HCT116 (cell line): Measurements from ENCODE around the gene PSTPIP2. TPM values are rescaled to one million over a fixed set of nuclear protein-coding genes. Genes with fewer than 3 reads are reported as not detected.

Source experiments
- ATAC-seq: fragments of 200-7000 bp; cut with Tn5 transposase; 2 replicates; pipeline ENCODE4 v1.9.1; 2020; ENCODE audit warnings: mild to moderate bottlenecking, moderate library complexity
- BruUV-seq: library from RNA; stranded (reverse); fragments of 400-500 nt; replicated peaks from 2 replicates; lab custom pipeline; 2021; lab: Mats Ljungman, UMichigan
- CTCF ChIA-PET: fragments of 300-600 bp; sonication (Branson Sonifier 250); formaldehyde crosslinking; loops from one replicate; lab custom pipeline; 2021; ENCODE audit warnings: antibody characterized with exemption; lab: Charles Lee
- POLR2A ChIA-PET: fragments of 300-600, 350-600 bp; sonication (Branson Sonifier 250); formaldehyde crosslinking; loops from one replicate; lab custom pipeline; 2021; ENCODE audit warnings: antibody characterized with exemption; lab: Charles Lee
- RAD21 ChIA-PET, 2 experiments: fragments of 300-600 bp; sonication (Branson Sonifier 250); formaldehyde crosslinking; loops; one replicate each; lab custom pipeline; 2023; ENCODE audit warnings: low total read pairs in 2 of 2; ENCODE audit not compliant: uncharacterized antibody in 2 of 2, unreplicated experiment in 2 of 2, low non-redundant PET in 1 of 2; lab: Charles Lee
- DNase-seq: peaks from one replicate; pipeline ENCODE4 v3.0.0-alpha.2; 2010; ENCODE audit warnings: low read depth, low spot score
- H2AFZ ChIP-seq: fragments of 200-600 bp; shearing (Covaris generic), sonication (generic); 2 replicates; pipeline ENCODE4 v1.6.1; 2017; ENCODE audit warnings: low read depth, mixed run types, mixed read lengths, antibody characterized with exemption, low read length; ENCODE audit not compliant: poor library complexity, severe bottlenecking
- H3K27ac ChIP-seq: 2 replicates; pipeline ENCODE4 v1.5.1; 2012; ENCODE audit warnings: low read depth, low read length
- H3K27me3 ChIP-seq: fragments of 200-600 bp; sonication (generic); 2 replicates; pipeline ENCODE4 v1.6.1; 2016; ENCODE audit warnings: mixed run types, low read length, mixed read lengths; ENCODE audit not compliant: insufficient read depth
- H3K36me3 ChIP-seq, 2 experiments: fragments of 200-500 bp in 1 of 2; fragments of 200-600 bp in 1 of 2; sonication (Bioruptor generic) in 1 of 2; sonication (generic) in 1 of 2; 2 replicates each; pipeline versions ENCODE4 v1.5.1 to v1.6.1; 2014 to 2016; ENCODE audit warnings: low read length in 2 of 2, inconsistent platforms in 1 of 2, mixed read lengths in 1 of 2, mixed run types in 1 of 2; ENCODE audit not compliant: insufficient read depth in 2 of 2, control insufficient read depth in 1 of 2
- H3K4me1 ChIP-seq, 2 experiments: fragments of 200-600 bp in 1 of 2; sonication (generic) in 1 of 2; 2 replicates each; pipeline versions ENCODE4 v1.5.1 to v1.6.1; 2012 to 2017; ENCODE audit warnings: low read length in 2 of 2, inconsistent platforms in 1 of 2, mild to moderate bottlenecking in 1 of 2, mixed read lengths in 1 of 2, mixed run types in 1 of 2, moderate library complexity in 1 of 2; ENCODE audit not compliant: insufficient read depth in 2 of 2, control insufficient read depth in 1 of 2
- H3K4me2 ChIP-seq: fragments of 200-600 bp; sonication (generic); 2 replicates; pipeline ENCODE4 v1.6.1; 2017; ENCODE audit warnings: mixed run types, low read length, mixed read lengths
- H3K4me3 ChIP-seq, 2 experiments: fragments of 200-600 bp in 1 of 2; sonication (generic) in 1 of 2; replicated peaks in 1 of 2; 2 replicates each; pipeline ENCODE4 v1.5.1; 2011 to 2016; ENCODE audit warnings: low read length in 2 of 2, control low read depth in 1 of 2, low read depth in 1 of 2, mild to moderate bottlenecking in 1 of 2, mixed read lengths in 1 of 2, mixed run types in 1 of 2
- H3K79me2 ChIP-seq: fragments of 200-600 bp; sonication (generic); 2 replicates; pipeline ENCODE4 v1.6.1; 2017; ENCODE audit warnings: mild to moderate bottlenecking, mixed run types, low read length, moderate library complexity, mixed read lengths; ENCODE audit not compliant: insufficient read depth
- H3K9ac ChIP-seq: fragments of 200-600 bp; sonication (generic); 2 replicates; pipeline ENCODE4 v1.6.1; 2016; ENCODE audit warnings: low read length, mixed read lengths
- H3K9me2 ChIP-seq: fragments of 200-600 bp; sonication (generic), shearing (Covaris generic); 2 replicates; pipeline ENCODE4 v1.6.1; 2017; ENCODE audit warnings: mixed run types, mild to moderate bottlenecking, moderate library complexity; ENCODE audit not compliant: insufficient read depth
- H3K9me3 ChIP-seq, 2 experiments: fragments of 200-500 bp in 1 of 2; fragments of 200-600 bp in 1 of 2; sonication (Bioruptor generic) in 1 of 2; sonication (generic) in 1 of 2; 2 replicates each; pipeline ENCODE4 v1.6.1; 2014 to 2017; ENCODE audit warnings: low read length in 2 of 2, mixed read lengths in 2 of 2, inconsistent platforms in 1 of 2, low read depth in 1 of 2, mild to moderate bottlenecking in 1 of 2, mixed run types in 1 of 2, moderate library complexity in 1 of 2; ENCODE audit not compliant: control insufficient read depth in 1 of 2, insufficient read depth in 1 of 2
- H4K20me1 ChIP-seq: fragments of 200-600 bp; sonication (generic), shearing (Covaris generic); 2 replicates; pipeline ENCODE4 v1.6.1; 2017; ENCODE audit warnings: mixed run types, mild to moderate bottlenecking, moderate library complexity; ENCODE audit not compliant: insufficient read depth
- CEBPB ChIP-seq: IDR thresholded peaks from 2 replicates; pipeline ENCODE4 v1.6.1; 2012; ENCODE audit warnings: low read depth
- CTCF ChIP-seq, 3 experiments: fragments of 200-600 bp in 1 of 3; sonication (generic) in 1 of 3; IDR thresholded peaks in 2 of 3; conservative IDR thresholded peaks in 1 of 3; 2 replicates each; pipeline ENCODE4 v1.5.1; 2012 to 2017; ENCODE audit warnings: low read depth in 2 of 3, low read length in 2 of 3, antibody characterized with exemption in 1 of 3, borderline replicate concordance in 1 of 3, control low read depth in 1 of 3, mild to moderate bottlenecking in 1 of 3, mixed read lengths in 1 of 3, mixed run types in 1 of 3, moderate library complexity in 1 of 3; ENCODE audit not compliant: insufficient read depth in 1 of 3
- EZH2 ChIP-seq: fragments of 200-600 bp; sonication (generic); IDR thresholded peaks from 2 replicates; pipeline ENCODE4 v1.6.1; 2017; ENCODE audit warnings: antibody characterized with exemption, mixed run types
- EZH2phosphoT487 ChIP-seq: fragments of 200-600 bp; IDR thresholded peaks from 2 replicates; pipeline ENCODE4 v1.6.1; 2018; ENCODE audit warnings: antibody characterized with exemption, borderline replicate concordance
- FOSL1 ChIP-seq: IDR thresholded peaks from 2 replicates; pipeline ENCODE4 v1.6.1; 2012; ENCODE audit warnings: low read depth
- MAX ChIP-seq: IDR thresholded peaks from 2 replicates; pipeline ENCODE4 v1.6.1; 2012
- REST ChIP-seq: IDR thresholded peaks from 2 replicates; pipeline ENCODE4 v1.6.1; 2012; ENCODE audit warnings: low read depth
- SRF ChIP-seq: IDR thresholded peaks from 2 replicates; pipeline ENCODE4 v1.6.1; 2012; ENCODE audit warnings: low read depth
- TCF7L2 ChIP-seq: IDR thresholded peaks from 2 replicates; pipeline ENCODE4 v1.7.0; 2011; ENCODE audit warnings: borderline replicate concordance, inconsistent platforms; ENCODE audit not compliant: insufficient read depth, insufficient read length; ENCODE audit errors: extremely low read depth
- ZFX ChIP-seq: fragments of 450-650 bp; IDR thresholded peaks from 2 replicates; pipeline ENCODE4 v1.6.1; 2017
- intact Hi-C: fragments of 100-400 bp; cut with micrococcal nuclease; formaldehyde crosslinking; loops from 2 replicates; pipeline ENCODE4 v1.10.0; 2022
- total RNA-seq: library from RNA; stranded (reverse); gene quantifications from one replicate; pipeline ENCODE4 v1.2.1, GENCODE V29; 2021; ENCODE audit not compliant: unreplicated experiment

PSTPIP2 gene
- total RNA-seq, 1 experiment from 2014 or later: 20.0 TPM

- TF ChIP-seq MAX (no peak), CEBPB (no peak), REST (no peak), ZFX (no peak), SRF (no peak), FOSL1 (no peak), TCF7L2 (no peak), EZH2 (no peak), EZH2phosphoT487 (no peak), CTCF (IDR thresholded peaks at IDR 0.05 in 2 of 3, conservative IDR thresholded peaks at IDR 0.05 in 1 of 3; ENCODE audit: borderline replicate concordance in 1 of 3, insufficient read depth in 1 of 3, low read depth in 2 of 3, low read length in 2 of 3) (no peak)
- POLR2A ChIA-PET: no interaction called here
- RAD21 ChIA-PET: no interaction called here
- ATAC-seq (no peak), DNase-seq (no peak)
- Histone ChIP-seq H3K9me3 (no peaks in the 10 kb centered on the region), H3K27ac (no peak overlapping the region), H3K9ac (no peak overlapping the region), H2AFZ (no peak overlapping the region), H3K79me2 (peaks cover 4% of the 10 kb centered on the region; the same call in 1 of the 2 replicates), H3K36me3 (peaks cover 9 to 10% of the 10 kb centered on the region in 2 experiments), H3K9me2 (no peaks in the 10 kb centered on the region), H3K27me3 (no peaks in the 10 kb centered on the region), H3K4me3 (no peak overlapping the region), H4K20me1 (no peaks in the 10 kb centered on the region), H3K4me1 (peaks cover 7 to 33% of the 10 kb centered on the region in 2 experiments; a peak in 3 of 4 replicates), H3K4me2 (no peak overlapping the region)
- CTCF ChIA-PET: no interaction called here
- intact Hi-C loops: no loop called here
- BruUV-seq: no TSS peak
These were observed 113.3 kb downstream of the PSTPIP2 start for GRCh38 chr18:45958730-45959129.
